H9 (cell line): Measurements from ENCODE around the gene CC2D2B. TPM values are rescaled to one million over a fixed set of nuclear protein-coding genes. Genes with fewer than 3 reads are reported as not detected.

Source experiments
- DNase-seq: peaks from one replicate; pipeline ENCODE4 v3.0.0-alpha.2; 2017
- H2AFZ ChIP-seq: one replicate; pipeline ENCODE4 v1.6.1; 2013; ENCODE audit warnings: mild to moderate bottlenecking, low read length, control low read depth, moderate library complexity
- H2AK5ac ChIP-seq: 2 replicates; pipeline ENCODE4 v1.6.1; 2013; ENCODE audit warnings: low read length, control low read depth, mixed read lengths; ENCODE audit not compliant: insufficient read length
- H2BK120ac ChIP-seq: one replicate; pipeline ENCODE4 v1.6.1; 2013; ENCODE audit warnings: low read depth, mild to moderate bottlenecking, low read length, control low read depth, inconsistent platforms; ENCODE audit not compliant: poor library complexity, severe bottlenecking
- H2BK12ac ChIP-seq: 2 replicates; pipeline ENCODE4 v1.6.1; 2013; ENCODE audit warnings: low read length, control low read depth, mixed read lengths, low read depth; ENCODE audit not compliant: insufficient read length
- H2BK15ac ChIP-seq: 2 replicates; pipeline ENCODE4 v1.6.1; 2013; ENCODE audit warnings: low read depth, low read length, control low read depth
- H2BK20ac ChIP-seq: one replicate; pipeline ENCODE4 v1.6.1; 2013; ENCODE audit warnings: low read depth, mild to moderate bottlenecking, low read length, control low read depth, inconsistent platforms; ENCODE audit not compliant: poor library complexity, severe bottlenecking
- H2BK5ac ChIP-seq: 2 replicates; pipeline ENCODE4 v1.6.1; 2013; ENCODE audit warnings: low read length, control low read depth, mixed read lengths; ENCODE audit not compliant: insufficient read length
- H3K14ac ChIP-seq: 2 replicates; pipeline ENCODE4 v1.6.1; 2013; ENCODE audit warnings: low read length, control low read depth; ENCODE audit not compliant: insufficient read depth
- H3K18ac ChIP-seq: 2 replicates; pipeline ENCODE4 v1.6.1; 2013; ENCODE audit warnings: low read depth, mild to moderate bottlenecking, mixed read lengths, low read length, control low read depth; ENCODE audit not compliant: insufficient read length
- H3K23ac ChIP-seq: 2 replicates; pipeline ENCODE4 v1.6.1; 2013; ENCODE audit warnings: low read length, control low read depth, mixed read lengths, low read depth; ENCODE audit not compliant: insufficient read length
- H3K23me2 ChIP-seq: 2 replicates; pipeline ENCODE4 v1.6.1; 2013; ENCODE audit warnings: low read depth, mild to moderate bottlenecking, mixed read lengths, low read length, control low read depth; ENCODE audit not compliant: insufficient read length, poor library complexity, severe bottlenecking
- H3K27ac ChIP-seq: 2 replicates; pipeline ENCODE4 v1.5.1; 2013; ENCODE audit warnings: low read length, control low read depth, mixed read lengths, low read depth; ENCODE audit not compliant: insufficient read length
- H3K27me3 ChIP-seq: 2 replicates; pipeline ENCODE4 v1.6.1; 2013; ENCODE audit warnings: low read length, control low read depth, inconsistent platforms; ENCODE audit not compliant: insufficient read depth
- H3K4ac ChIP-seq: 2 replicates; pipeline ENCODE4 v1.6.1; 2013; ENCODE audit warnings: low read depth, mild to moderate bottlenecking, control low read depth, inconsistent platforms, low read length, moderate library complexity
- H3K4me1 ChIP-seq: 2 replicates; pipeline ENCODE4 v1.6.1; 2013; ENCODE audit warnings: low read length, control low read depth, inconsistent platforms; ENCODE audit not compliant: insufficient read depth
- H3K4me2 ChIP-seq: 2 replicates; pipeline ENCODE4 v1.6.1; 2013; ENCODE audit warnings: low read length, control low read depth, mixed read lengths; ENCODE audit not compliant: insufficient read length, insufficient read depth
- H3K56ac ChIP-seq: 2 replicates; pipeline ENCODE4 v1.6.1; 2013; ENCODE audit warnings: low read depth, mild to moderate bottlenecking, mixed read lengths, low read length, control low read depth; ENCODE audit not compliant: insufficient read length
- H3K79me1 ChIP-seq: 2 replicates; pipeline ENCODE4 v1.6.1; 2013; ENCODE audit warnings: low read depth, mild to moderate bottlenecking, moderate library complexity, low read length, control low read depth, inconsistent platforms; ENCODE audit not compliant: insufficient read depth, poor library complexity, severe bottlenecking
- H3K79me2 ChIP-seq: 2 replicates; pipeline ENCODE4 v1.6.1; 2013; ENCODE audit warnings: low read length, control low read depth, inconsistent platforms; ENCODE audit not compliant: insufficient read depth
- H3K9ac ChIP-seq: 2 replicates; pipeline ENCODE4 v1.6.1; 2013; ENCODE audit warnings: low read length, control low read depth, mixed read lengths; ENCODE audit not compliant: insufficient read length; ENCODE audit errors: extremely low read depth
- H3K9me3 ChIP-seq: one replicate; pipeline ENCODE4 v1.6.1; 2013; ENCODE audit warnings: low read depth, low read length, inconsistent platforms; ENCODE audit not compliant: control insufficient read depth
- H3T11ph ChIP-seq: one replicate; pipeline ENCODE4 v1.6.1; 2013; ENCODE audit warnings: mild to moderate bottlenecking, low read length, control low read depth, inconsistent platforms
- H4K20me1 ChIP-seq: one replicate; pipeline ENCODE4 v1.6.1; 2013; ENCODE audit not compliant: control insufficient read depth, insufficient read length, insufficient read depth
- H4K5ac ChIP-seq: 2 replicates; pipeline ENCODE4 v1.6.1; 2013; ENCODE audit warnings: low read depth, mild to moderate bottlenecking, mixed read lengths, low read length, control low read depth; ENCODE audit not compliant: insufficient read length
- H4K8ac ChIP-seq: replicated peaks from 2 replicates; pipeline ENCODE4 v1.6.1; 2013; ENCODE audit warnings: low read length, control low read depth, mixed read lengths, low read depth; ENCODE audit not compliant: insufficient read length
- H4K91ac ChIP-seq: 2 replicates; pipeline ENCODE4 v1.6.1; 2013; ENCODE audit warnings: low read depth, mild to moderate bottlenecking, moderate library complexity, mixed read lengths, low read length, control low read depth; ENCODE audit not compliant: insufficient read length
- H3K27ac Mint-ChIP-seq, 3 experiments: 2 replicates in 2 of 3; 3 replicates in 1 of 3; pipeline ENCODE4 v1.8.0; 2020 to 2021; ENCODE audit warnings: mixed read lengths in 3 of 3, mild to moderate bottlenecking in 1 of 3, moderate library complexity in 1 of 3
- H3K27me3 Mint-ChIP-seq: 2 replicates; pipeline ENCODE4 v1.8.0; 2021; ENCODE audit warnings: low read depth, mild to moderate bottlenecking, moderate library complexity, mixed read lengths
- H3K36me3 Mint-ChIP-seq, 3 experiments: 2 replicates in 2 of 3; 3 replicates in 1 of 3; pipeline ENCODE4 v1.8.0; 2020 to 2021; ENCODE audit warnings: low read depth in 3 of 3, mixed read lengths in 3 of 3; ENCODE audit not compliant: insufficient read depth in 1 of 3
- H3K4me1 Mint-ChIP-seq, 2 experiments: 2 replicates each; pipeline ENCODE4 v1.8.0; 2020; ENCODE audit warnings: mixed read lengths in 2 of 2
- H3K4me3 Mint-ChIP-seq, 2 experiments: 2 replicates in 1 of 2; 3 replicates in 1 of 2; pipeline ENCODE4 v1.8.0; 2020 to 2021; ENCODE audit warnings: mild to moderate bottlenecking in 2 of 2, mixed read lengths in 2 of 2, moderate library complexity in 1 of 2
- H3K9me3 Mint-ChIP-seq, 2 experiments: 2 replicates in 1 of 2; 3 replicates in 1 of 2; pipeline ENCODE4 v1.8.0; 2020; ENCODE audit warnings: mild to moderate bottlenecking in 2 of 2, mixed read lengths in 2 of 2, moderate library complexity in 1 of 2
- CTCF ChIP-seq: fragments of 200-600 bp; sonication (generic); conservative IDR thresholded peaks from 3 replicates; pipeline ENCODE4 v1.8.0; 2021; ENCODE audit warnings: antibody characterized with exemption, mild to moderate bottlenecking
- WGBS: extraction: QIAGEN DNeasy Blood & Tissue Kit; methylation state at CpG from one replicate; pipeline ENCODE4 v1.1.7; 2013; ENCODE audit warnings: missing lambda C conversion rate, low lambda C conversion rate, mixed read lengths; ENCODE audit not compliant: insufficient read length; ENCODE audit errors: extremely low coverage; 5-methylcytosine and 5-hydroxymethylcytosine counted together
- total RNA-seq: library from RNA; stranded (reverse); gene quantifications from 2 replicates; pipeline ENCODE4 v1.2.1, GENCODE V29; 2021

The CC2D2B gene
- total RNA-seq, 1 experiment from 2014 or later = 0.72 TPM

- TF ChIP-seq CTCF = no peak
- Histone ChIP-seq H3K14ac (no peak overlapping the region), H4K5ac (no peak overlapping the region), H2BK12ac (no peak overlapping the region), H3K4me2 (no peak overlapping the region), H3K79me1 (no peaks in the 10 kb centered on the region), H3K27ac (no peak overlapping the region), H3K4me1 (no peaks in the 10 kb centered on the region), H3K56ac (no peak overlapping the region), H3K79me2 (no peaks in the 10 kb centered on the region), H4K91ac (no peak overlapping the region), H3K9ac (no peak overlapping the region), H2BK20ac (no peak overlapping the region), H3T11ph (no peak overlapping the region), H3K4ac (no peak overlapping the region), H2AK5ac (no peak overlapping the region), H3K27me3 (no peaks in the 10 kb centered on the region), H3K23me2 (no peaks in the 10 kb centered on the region), H2BK5ac (no peak overlapping the region), H2BK120ac (no peak overlapping the region), H4K8ac (no peak overlapping the region), H3K18ac (no peak overlapping the region), H4K20me1 (no peaks in the 10 kb centered on the region), H2BK15ac (no peak overlapping the region), H3K23ac (no peak overlapping the region), H2AFZ (no peak overlapping the region), H3K9me3 (no peaks in the 10 kb centered on the region)
- no peak for DNase-seq
- Mint-ChIP-seq H3K36me3 (no peaks in the 10 kb centered on the region; a peak in 1 of 7 replicates), H3K27me3 (no peaks in the 10 kb centered on the region; the same call in 1 of the 2 replicates), H3K9me3 (no peaks in the 10 kb centered on the region; a peak in 1 of 5 replicates), H3K4me3 (no peak overlapping the region), H3K27ac (no peak overlapping the region), H3K4me1 (peaks cover 15 to 21% of the 10 kb centered on the region in 2 experiments)
- no CpG with 5 or more reads among the region's 3 CpGs for WGBS
Measured at GRCh38 chr10:96077156-96077555, 169.4 kb downstream of the CC2D2B start.
